Activated T-helper 1 cell treated with anti-CD3 and anti-CD28 coated beads, Interleukin-12 subunit alpha, Interleukin-12 subunit beta, Interleukin-2, Interleukin-4 antibody, amounts not matched to agents 30 ng/mL and 10 ng/mL and 1 ng/mL, durations not matched to agents 14 hours and 24 hours and 36 hours (primary cell): Measurements from ENCODE around the gene JADE3. TPM values are rescaled to one million over a fixed set of nuclear protein-coding genes. Genes with fewer than 3 reads are reported as not detected.

Experiments used
- total RNA-seq: library from RNA; stranded (reverse); gene quantifications from 2 replicates; pipeline ENCODE4 v1.2.3, GENCODE V29; 2022

Gene JADE3
- total RNA-seq, 1 donor from 2014 or later = 1.3 TPM

Other genes with a start within 250 kb of the JADE3 start
- 36.9 and 39.6 TPM in 2 replicates for gene SLC9A7, start 153.3 kb upstream of the JADE3 start, total RNA-seq
- gene RP2, start 75.4 kb upstream of the JADE3 start, total RNA-seq = 7.1 and 7.5 TPM in 2 replicates
- gene RGN, start 166.0 kb downstream of the JADE3 start, total RNA-seq = not detected in 2 replicates
- 84.5 and 88.7 TPM in 2 replicates for gene NDUFB11, start 232.3 kb downstream of the JADE3 start, total RNA-seq
- gene RBM10, start 232.8 kb downstream of the JADE3 start, total RNA-seq = 62.0 and 64.1 TPM in 2 replicates